ENCODE data around the gene ZNF282.

GRCh38 chr7:149224352-149224751, 29.0 kb downstream of the ZNF282 start:
- TF ChIP-seq CTCF (IDR thresholded peaks at IDR 0.05; ENCODE audit: low read depth, low read length): no peak
- no peak for TF ChIP-seq EZH2phosphoT487 (IDR thresholded peaks at IDR 0.05; ENCODE audit: low read depth)

Data from OCI-LY3 (cell line).